Upper lobe of left lung (tissue), 6 donors: ENCODE measurements around the gene TAPBPL. TPM values are rescaled to one million over a fixed set of nuclear protein-coding genes. Genes with fewer than 3 reads are reported as not detected.
"Not testable (repeated sequence)": the region's sequence is repeated elsewhere in the genome, so short reads cannot be mapped to it uniquely, and the experiment has no call there.

Experiments
- ATAC-seq, 2 donors: fragments of 200-7000 bp; cut with Tn5 transposase; one replicate each; pipeline ENCODE4 v1.9.1; 2022; ENCODE audit warnings: mild to moderate bottlenecking in 2 of 2, moderate library complexity in 2 of 2; ENCODE audit not compliant: low FRiP score in 2 of 2
- DNase-seq, 2 donors: peaks; one replicate each; pipeline ENCODE4 v3.0.0-alpha.2; 2019 to 2020
- H3K27ac ChIP-seq, 4 donors: fragments of 200-600 bp; sonication (generic); one replicate each; pipeline ENCODE4 v1.5.1; 2016 to 2019
- H3K27me3 ChIP-seq, 4 donors: fragments of 200-600 bp; sonication (generic); one replicate each; pipeline ENCODE4 v1.5.1; 2017 to 2019
- H3K36me3 ChIP-seq, 4 donors: fragments of 200-600 bp; sonication (generic); one replicate each; pipeline ENCODE4 v1.5.1; 2016 to 2019
- H3K4me1 ChIP-seq, 4 donors: fragments of 200-600 bp; sonication (generic); one replicate each; pipeline ENCODE4 v1.5.1; 2018 to 2019
- H3K4me3 ChIP-seq, 4 donors: fragments of 200-600 bp; sonication (generic); one replicate each; pipeline ENCODE4 v1.5.1; 2017 to 2019; ENCODE audit warnings: mild to moderate bottlenecking in 2 of 4, moderate library complexity in 1 of 4
- H3K9me3 ChIP-seq, 4 donors: fragments of 200-600 bp; sonication (generic); one replicate each; pipeline ENCODE4 v1.5.1; 2018 to 2019
- EP300 ChIP-seq, 4 donors: sonication (generic); formaldehyde crosslinking; IDR thresholded peaks; one replicate each; pipeline ENCODE4 v1.5.1; 2017; ENCODE audit warnings: antibody characterized with exemption in 4 of 4, control low read depth in 2 of 4
- POLR2A ChIP-seq, 4 donors: fragments of 450-650 bp; IDR thresholded peaks; one replicate each; pipeline ENCODE4 v1.5.1; 2016 to 2017; ENCODE audit warnings: antibody characterized with exemption in 4 of 4, mild to moderate bottlenecking in 2 of 4
- POLR2AphosphoS5 ChIP-seq, 2 donors: sonication (generic); formaldehyde crosslinking; IDR thresholded peaks; one replicate each; pipeline ENCODE4 v1.5.1; 2017; ENCODE audit warnings: antibody characterized with exemption in 2 of 2
- WGBS, 2 donors: methylation state at CpG; one replicate each; pipeline ENCODE4 v1.1.5; 2017 to 2018; 5-methylcytosine and 5-hydroxymethylcytosine counted together
- total RNA-seq, 6 donors: library from RNA; depleted of rRNA in 4 of 6; stranded (reverse); fragments of >200 nt in 4 of 6; gene quantifications; one replicate each; pipeline versions ENCODE4 v1.1.0 to v1.2.1, GENCODE V29; 2016 to 2021
- TF ChIP-seq, protein P1 (sequence below), 6 experiments: fragments of 450-650 bp in 4 of 6; fragments of 200-600 bp in 2 of 6; sonication (generic) in 2 of 6; IDR thresholded peaks; one replicate each; pipeline ENCODE4 v1.5.1; 2016 to 2019; ENCODE audit warnings: antibody characterized with exemption in 6 of 6
- donor health status: DM: no; HTN: no; CAD: no; lungs with moderate emphysema.
- donor health status: DM: no; HTN: yes; CAD: no; lungs with severe emphysema.

The TAPBPL gene
- total RNA-seq, 6 donors from 2014 or later, result 32.6 to 71.5 (median 46.9) TPM

DNA sequence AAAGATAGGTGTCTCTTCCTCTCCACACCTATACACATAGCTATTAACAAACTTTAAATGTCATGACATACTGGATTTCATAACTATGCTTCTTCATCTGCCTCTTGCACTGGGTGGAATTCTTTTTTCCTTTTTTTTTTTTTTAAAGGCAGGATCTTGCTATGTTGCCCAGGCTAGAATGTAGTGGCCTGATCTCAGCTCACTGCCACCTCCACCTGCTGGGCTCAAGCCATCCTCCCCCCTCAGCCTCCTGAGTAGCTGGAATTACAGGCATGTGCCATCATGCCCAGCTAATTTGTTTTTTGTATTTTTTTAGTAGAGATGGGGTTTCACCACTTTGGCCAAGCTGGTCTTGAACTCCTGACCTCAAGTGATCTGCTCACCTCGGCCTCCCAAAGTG is 36.4 kb downstream of the TAPBPL start:
- peaks cover 6 to 10% (median 7%) of the 10 kb centered on the region in 4 donors for H3K4me1 ChIP-seq

DNA sequence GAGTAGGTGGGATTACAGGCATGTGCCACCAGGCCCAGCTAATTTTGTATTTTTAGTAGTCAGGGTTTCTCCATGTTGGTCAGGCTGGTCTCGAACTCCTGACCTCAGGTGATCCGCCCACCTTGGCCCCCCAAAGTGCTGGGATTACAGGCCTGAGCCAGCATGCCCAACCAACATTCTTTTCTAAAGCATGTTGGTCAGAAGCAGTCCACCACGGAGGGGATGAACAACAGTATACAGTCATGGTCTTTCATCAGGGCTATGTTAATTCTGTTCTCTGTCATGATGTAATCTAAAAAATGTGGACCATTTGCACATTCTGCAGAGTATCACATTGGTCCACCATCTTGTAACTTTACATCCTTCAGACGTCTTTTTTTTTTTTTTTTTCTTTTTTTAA is 37.6 kb downstream of the TAPBPL start:
- TF ChIP-seq POLR2A (IDR thresholded peaks at IDR 0.05) (no peak), EP300 (IDR thresholded peaks at IDR 0.05) (no peak), POLR2AphosphoS5 (IDR thresholded peaks at IDR 0.05) (no peak)
- TF ChIP-seq, protein P1, sequence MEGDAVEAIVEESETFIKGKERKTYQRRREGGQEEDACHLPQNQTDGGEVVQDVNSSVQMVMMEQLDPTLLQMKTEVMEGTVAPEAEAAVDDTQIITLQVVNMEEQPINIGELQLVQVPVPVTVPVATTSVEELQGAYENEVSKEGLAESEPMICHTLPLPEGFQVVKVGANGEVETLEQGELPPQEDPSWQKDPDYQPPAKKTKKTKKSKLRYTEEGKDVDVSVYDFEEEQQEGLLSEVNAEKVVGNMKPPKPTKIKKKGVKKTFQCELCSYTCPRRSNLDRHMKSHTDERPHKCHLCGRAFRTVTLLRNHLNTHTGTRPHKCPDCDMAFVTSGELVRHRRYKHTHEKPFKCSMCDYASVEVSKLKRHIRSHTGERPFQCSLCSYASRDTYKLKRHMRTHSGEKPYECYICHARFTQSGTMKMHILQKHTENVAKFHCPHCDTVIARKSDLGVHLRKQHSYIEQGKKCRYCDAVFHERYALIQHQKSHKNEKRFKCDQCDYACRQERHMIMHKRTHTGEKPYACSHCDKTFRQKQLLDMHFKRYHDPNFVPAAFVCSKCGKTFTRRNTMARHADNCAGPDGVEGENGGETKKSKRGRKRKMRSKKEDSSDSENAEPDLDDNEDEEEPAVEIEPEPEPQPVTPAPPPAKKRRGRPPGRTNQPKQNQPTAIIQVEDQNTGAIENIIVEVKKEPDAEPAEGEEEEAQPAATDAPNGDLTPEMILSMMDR (IDR thresholded peaks at IDR 0.05), result no peak
- ATAC-seq, result no peak
- Histone ChIP-seq H3K27ac (no peak overlapping the region), H3K27me3 (no peaks in the 10 kb centered on the region), H3K4me3 (no peak overlapping the region), H3K36me3 (peaks cover 0 to 13% (median 1%) of the 10 kb centered on the region in 4 donors), H3K4me1 (peaks cover 9 to 14% (median 10%) of the 10 kb centered on the region in 4 donors), H3K9me3 (no peaks in the 10 kb centered on the region)
- WGBS, 2 donors, result 71 to 78% methylated on average over 4 of the region's 4 CpGs
- no peak for DNase-seq

More for the DNA sequence above, 36.4 kb downstream of the TAPBPL start:
- TF ChIP-seq, protein P1 (IDR thresholded peaks at IDR 0.05), result no peak
- no peak for TF ChIP-seq EP300 (IDR thresholded peaks at IDR 0.05)
- TF ChIP-seq POLR2AphosphoS5 (IDR thresholded peaks at IDR 0.05), result no peak
- TF ChIP-seq POLR2A (IDR thresholded peaks at IDR 0.05), result no peak
- H3K9me3 ChIP-seq, result no peaks in the 10 kb centered on the region
- no peak overlapping the region for H3K27ac ChIP-seq
- no peak for DNase-seq
- 54 to 89% methylated on average over 1 of the region's 1 CpG for WGBS, 2 donors
- peaks cover 0 to 13% (median 1%) of the 10 kb centered on the region in 4 donors for H3K36me3 ChIP-seq
- no peak overlapping the region for H3K4me3 ChIP-seq
- no peak for ATAC-seq
- no peaks in the 10 kb centered on the region for H3K27me3 ChIP-seq

DNA sequence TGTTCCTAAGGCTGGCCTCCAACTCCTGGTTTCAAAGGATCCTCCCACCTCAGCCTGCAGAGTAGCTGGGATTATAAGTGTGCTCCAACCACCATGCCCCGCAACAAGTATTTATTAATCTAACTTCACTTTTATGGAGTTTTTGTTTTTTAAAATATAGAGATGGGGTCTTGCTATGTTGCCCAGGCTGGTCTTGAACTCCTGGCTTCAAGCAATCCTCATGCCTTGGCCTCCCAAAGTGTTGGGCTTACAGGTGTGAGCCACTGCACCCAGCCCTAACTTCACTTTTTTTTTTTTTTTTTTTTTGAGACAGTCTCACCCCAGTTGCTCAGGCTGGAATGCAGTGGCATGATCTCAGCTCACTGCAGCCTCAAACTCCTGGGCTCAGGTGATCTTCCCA is 38.8 kb downstream of the TAPBPL start:
- DNase-seq, H3K4me3 ChIP-seq, H3K9me3 ChIP-seq, H3K27me3 ChIP-seq, ATAC-seq, H3K27ac ChIP-seq: not testable (repeated sequence)
- Histone ChIP-seq H3K4me1 (peaks cover 18 to 26% (median 20%) of the 10 kb centered on the region in 4 donors), H3K36me3 (peaks cover 0 to 13% (median 1%) of the 10 kb centered on the region in 4 donors)
- 100% methylated on average over 1 of the region's 1 CpG for WGBS, 2 donors

DNA sequence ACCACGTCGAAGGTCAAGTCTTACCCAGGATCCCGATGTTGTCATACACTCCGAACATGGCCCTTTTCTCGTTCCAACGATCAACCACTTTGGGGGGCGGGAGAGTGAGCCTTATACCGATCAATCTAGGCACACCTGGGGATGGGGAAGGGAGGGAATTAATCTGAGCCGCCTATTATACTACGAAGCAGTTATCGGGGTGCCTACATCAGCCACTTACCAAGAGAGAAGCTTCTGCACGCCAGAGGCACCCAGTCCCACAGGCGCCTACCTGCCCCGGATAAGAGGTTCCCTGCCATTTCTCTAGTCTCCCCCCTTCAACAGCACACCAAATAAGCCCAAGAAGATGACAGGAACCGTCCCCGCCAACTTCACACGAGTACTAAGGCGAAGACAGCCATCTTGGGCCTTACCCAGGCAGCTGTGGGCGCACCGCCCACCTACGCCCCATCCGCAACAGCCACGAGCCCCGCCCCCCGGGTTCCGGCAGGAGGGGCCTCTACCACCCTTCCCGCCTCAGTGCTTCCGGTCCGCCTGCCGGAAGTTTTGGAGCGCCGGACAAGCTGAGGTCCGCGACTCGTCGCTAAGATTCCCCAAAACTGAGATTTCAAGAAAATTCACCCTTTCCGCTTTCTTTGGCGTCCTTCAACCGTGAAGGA is 41.1 kb downstream of the TAPBPL start, which contains the start of gene MRPL51:
TSS of gene MRPL51 (minus strand) at position 425 of the 659 bp plus-strand sequence. CDS start at position 299, 126 bp downstream.
- ATAC-seq (peak; percentile 97 to 99), DNase-seq (peak; percentile 98)
- Histone ChIP-seq H3K27me3 (no peaks in the 10 kb centered on the region), H3K4me1 (peaks cover 18 to 26% (median 21%) of the 10 kb centered on the region in 4 donors), H3K9me3 (no peaks in the 10 kb centered on the region), H3K36me3 (peaks cover 0 to 29% (median 6%) of the 10 kb centered on the region in 4 donors), H3K27ac (peak within 1 kb of the TSS; percentile 94 to 99 (median 96)), H3K4me3 (peak within 1 kb of the TSS; percentile 83 to 92 (median 88))
- WGBS, 2 donors, result 0 to 1% methylated on average over 35 to 39 of the region's 39 CpGs
- peak; percentile 37 to 87 (median 67) for TF ChIP-seq POLR2A (IDR thresholded peaks at IDR 0.05)
- no peak for TF ChIP-seq EP300 (IDR thresholded peaks at IDR 0.05)
- TF ChIP-seq POLR2AphosphoS5 (IDR thresholded peaks at IDR 0.05), result peak; percentile 81 to 84

DNA sequence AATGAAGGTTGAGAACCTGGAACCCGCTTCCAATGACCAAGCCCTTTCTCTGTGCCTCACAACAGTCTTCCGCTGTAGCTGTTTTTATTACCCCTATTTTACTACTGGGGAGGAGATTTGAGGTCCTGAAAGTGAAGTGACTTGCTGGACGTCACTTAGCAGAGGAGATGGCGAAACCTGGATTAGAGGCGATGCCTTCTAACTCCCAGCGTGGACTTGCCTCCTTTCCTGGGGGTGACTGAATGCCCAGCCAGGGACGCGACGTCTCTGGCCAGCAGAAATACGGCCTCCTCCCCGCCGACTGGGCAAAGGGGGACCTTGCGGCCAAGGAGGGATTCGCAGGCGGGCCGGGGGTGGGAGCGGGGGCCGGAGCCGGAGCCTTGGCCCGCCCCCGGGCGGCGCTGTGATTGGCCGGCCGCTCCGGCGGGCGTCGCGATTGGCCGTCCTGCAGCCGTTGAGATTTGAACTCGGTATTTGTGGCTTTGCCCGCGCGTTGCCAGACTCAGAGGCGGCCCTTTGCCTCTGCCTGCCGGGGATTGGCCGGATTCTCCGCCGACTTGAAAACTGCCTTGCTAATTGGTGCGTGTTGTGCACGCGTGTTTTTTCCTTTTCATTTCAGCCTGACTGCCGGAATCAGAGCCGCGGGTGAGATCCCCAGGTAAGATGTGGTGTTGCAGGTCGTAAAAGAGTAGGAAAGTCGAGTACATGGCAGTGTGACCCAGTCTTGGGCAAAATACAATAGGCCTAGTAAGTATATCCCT is 41.8 kb downstream of the TAPBPL start, which contains the start of gene NCAPD2:
TSS of gene NCAPD2 (plus strand) at position 606 of the 761 bp plus-strand sequence. CDS start 997 bp downstream, outside the sequence.
- ATAC-seq (peak; percentile 96 to 98), DNase-seq (peak; percentile 97 to 99)
- WGBS, 2 donors, result 0% methylated on average over 8 to 37 of the region's 49 CpGs
- Histone ChIP-seq H3K27ac (peak within 1 kb of the TSS; percentile 94 to 99 (median 96)), H3K4me3 (peak within 1 kb of the TSS; percentile 83 to 92 (median 88)), H3K4me1 (peaks cover 18 to 26% (median 21%) of the 10 kb centered on the region in 4 donors), H3K36me3 (peaks cover 0 to 35% (median 10%) of the 10 kb centered on the region in 4 donors), H3K27me3 (no peaks in the 10 kb centered on the region), H3K9me3 (no peaks in the 10 kb centered on the region)
- TF ChIP-seq EP300 (IDR thresholded peaks at IDR 0.05) (no peak), POLR2A (IDR thresholded peaks at IDR 0.05) (peak in 1 of 4 donors; percentile 61), POLR2AphosphoS5 (IDR thresholded peaks at IDR 0.05) (peak; percentile 15 to 49)
- TF ChIP-seq, protein P1 (IDR thresholded peaks at IDR 0.05), result peak; percentile 45 to 83 (median 78)
